ENCODE measurements around the gene ZNF655.

DNA sequence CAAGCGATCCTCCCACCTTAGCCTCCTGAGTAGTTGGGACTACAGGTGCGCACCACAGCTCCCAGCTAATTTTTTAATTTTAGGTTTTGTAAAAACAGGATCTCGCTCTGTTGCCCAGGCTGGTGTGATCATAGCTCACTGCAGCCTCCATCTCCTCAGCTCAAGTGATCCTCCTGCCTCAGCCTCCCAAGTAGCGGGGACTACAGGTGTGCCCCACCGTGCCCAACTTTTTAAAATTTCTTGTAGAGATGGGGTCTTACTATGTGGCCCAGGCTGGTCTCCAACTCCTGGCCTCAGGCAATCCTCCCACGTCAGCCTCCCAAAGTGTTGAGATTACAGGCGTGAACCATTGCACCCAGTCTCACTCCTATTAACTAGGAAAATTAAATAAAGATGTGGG is 47.1 kb downstream of the ZNF655 start:
- TF ChIP-seq CTCF (conservative IDR thresholded peaks at IDR 0.05; ENCODE audit: low read depth in 2 of 2), result no peak
- TF ChIP-seq EZH2phosphoT487 (IDR thresholded peaks at IDR 0.05; ENCODE audit: unreplicated experiment), result no peak
- no peak for TF ChIP-seq POLR2AphosphoS5 (IDR thresholded peaks at IDR 0.05; ENCODE audit: low read depth)

All from GM23338 (cell line).